ENCODE measurements around the gene KRT26. TPM values are rescaled to one million over a fixed set of nuclear protein-coding genes. Genes with fewer than 3 reads are reported as not detected.

KRT26 gene
- total and polyA plus RNA-seq, 2 experiments from 2014 or later = not detected

- no peak for TF ChIP-seq ZNF114 (CRISPR knock-in tag; IDR thresholded peaks at IDR 0.05)
- TF ChIP-seq ETS1 (IDR thresholded peaks at IDR 0.05) = no peak
- TF ChIP-seq REST (IDR thresholded peaks at IDR 0.05; ENCODE audit: unreplicated experiment) = no peak
- no peak for TF ChIP-seq NANOG (IDR thresholded peaks at IDR 0.05; ENCODE audit: borderline replicate concordance)
- no peak for TF ChIP-seq STAT1 (IDR thresholded peaks at IDR 0.05; ENCODE audit: unreplicated experiment)
Measured at GRCh38 chr17:40818343-40818732, 46.3 kb upstream of the KRT26 start (continued).

- Histone ChIP-seq H3K4me3 (no peak overlapping the region), H3K79me2 (replicated peaks; ENCODE audit: insufficient read depth) (no peaks in the 10 kb centered on the region), H2AFZ (no peak overlapping the region), H3K27me3 (ENCODE audit: insufficient read depth) (peaks cover 4% of the 10 kb centered on the region; the same call in 1 of the 2 replicates), H3K4me1 (ENCODE audit: insufficient read depth) (peaks cover 10% of the 10 kb centered on the region; the same call in 1 of the 2 replicates), H3K4me2 (no peak overlapping the region), H3K36me3 (ENCODE audit: insufficient read depth) (peaks cover 5% of the 10 kb centered on the region; the same call in 1 of the 2 replicates), H3K27ac (ENCODE audit: low read depth) (no peak overlapping the region), H3K9me2 (ENCODE audit: insufficient read depth) (peaks cover 2% of the 10 kb centered on the region; the same call in 1 of the 2 replicates), H3F3A (replicated peaks; ENCODE audit: low read depth) (peaks cover 6% of the 10 kb centered on the region; the same call in 1 of the 2 replicates), H4K20me1 (replicated peaks; ENCODE audit: insufficient read depth) (no peaks in the 10 kb centered on the region)
- no peak for DNase-seq (ENCODE audit: low spot score)
- Mint-ChIP-seq H3K27me3 (ENCODE audit: insufficient read depth, low read depth, poor library complexity) (peaks cover 3% of the 10 kb centered on the region), H3K4me1 (0 out of 3 replicates have a peak, but pooled peaks cover 2% of the 10 kb centered on the region), H3K27ac (no peak overlapping the region), H3K4me3 (peak overlapping the region; percentile 80), H3K36me3 (ENCODE audit: low read depth) (peaks cover 8% of the 10 kb centered on the region; the same call in 2 of the 3 replicates), H3K9me3 (no peaks in the 10 kb centered on the region; the same call in 2 of the 3 replicates)
- no peak for ATAC-seq
- TF ChIP-seq JUNB (IDR thresholded peaks at IDR 0.05; ENCODE audit: unreplicated experiment) = no peak
- TF ChIP-seq POLR2AphosphoS5 (IDR thresholded peaks at IDR 0.05; ENCODE audit: low read depth) = no peak
- no peak for TF ChIP-seq EZH2phosphoT487 (IDR thresholded peaks at IDR 0.05; ENCODE audit: unreplicated experiment)
- TF ChIP-seq NANOG (IDR thresholded peaks at IDR 0.05; ENCODE audit: borderline replicate concordance) = no peak
- TF ChIP-seq EZH2 (IDR thresholded peaks at IDR 0.05; ENCODE audit: low read depth, unreplicated experiment) = no peak
- TF ChIP-seq ZNF462 (CRISPR knock-in tag; IDR thresholded peaks at IDR 0.05) = no peak
- TF ChIP-seq CTCF (conservative IDR thresholded peaks at IDR 0.05; ENCODE audit: low read depth in 2 of 2) = no peak
- TF ChIP-seq STAT1 (IDR thresholded peaks at IDR 0.05; ENCODE audit: unreplicated experiment) = no peak
Measured at GRCh38 chr17:40817103-40817682, 45.2 kb upstream of the KRT26 start.

Measured in GM23338 (cell line).